Neural cell (in vitro differentiated cells): ENCODE results near the gene BRI3. TPM values are rescaled to one million over a fixed set of nuclear protein-coding genes. Genes with fewer than 3 reads are reported as not detected.

ENCODE experiments used
- H2AFZ ChIP-seq: fragments of 200-600, 300-800 bp; sonication (generic), shearing (Covaris generic); 2 replicates; pipeline ENCODE4 v1.6.0; 2014; ENCODE audit warnings: low read depth, mild to moderate bottlenecking, antibody characterized with exemption, low read length, moderate library complexity
- H3F3A ChIP-seq: fragments of 200-600 bp; shearing (Covaris generic); 2 replicates; pipeline ENCODE4 v1.6.1; 2016; ENCODE audit warnings: mild to moderate bottlenecking, moderate library complexity, mixed read lengths, antibody characterized with exemption, low read length; ENCODE audit not compliant: insufficient read depth, poor library complexity, severe bottlenecking
- H3K27ac ChIP-seq: fragments of 200-600, 300-800 bp; sonication (generic), shearing (Covaris generic); 2 replicates; pipeline ENCODE4 v1.5.1; 2014; ENCODE audit warnings: mild to moderate bottlenecking, low read length, moderate library complexity
- H3K27me3 ChIP-seq: fragments of 300-800, 200-600 bp; sonication (generic), shearing (Covaris generic); 2 replicates; pipeline ENCODE4 v1.6.0; 2014; ENCODE audit warnings: mild to moderate bottlenecking, low read depth, low read length, moderate library complexity; ENCODE audit not compliant: insufficient read depth
- H3K36me3 ChIP-seq: fragments of 300-800, 200-600 bp; sonication (generic), shearing (Covaris generic); 2 replicates; pipeline ENCODE4 v1.5.1; 2014; ENCODE audit warnings: mild to moderate bottlenecking, antibody characterized with exemption, low read length, moderate library complexity; ENCODE audit not compliant: insufficient read depth
- H3K4me2 ChIP-seq: fragments of 300-800, 200-600 bp; sonication (generic), shearing (Covaris generic); 2 replicates; pipeline ENCODE4 v1.6.0; 2014; ENCODE audit warnings: mild to moderate bottlenecking, low read length
- H3K4me3 ChIP-seq: fragments of 300-800, 200-600 bp; sonication (generic), shearing (Covaris generic); 2 replicates; pipeline ENCODE4 v1.5.1; 2014; ENCODE audit warnings: mild to moderate bottlenecking, low read length, moderate library complexity
- H3K79me2 ChIP-seq: fragments of 200-600 bp; shearing (Covaris generic); replicated peaks from 2 replicates; pipeline ENCODE4 v1.6.0; 2014; ENCODE audit warnings: mild to moderate bottlenecking, low read length, moderate library complexity; ENCODE audit not compliant: insufficient read depth
- H3K9ac ChIP-seq: fragments of 300-800, 200-600 bp; sonication (generic), shearing (Covaris generic); 2 replicates; pipeline ENCODE4 v1.6.1; 2016; ENCODE audit warnings: mild to moderate bottlenecking, low read length, mixed read lengths
- H3K9me2 ChIP-seq: fragments of 200-600 bp; shearing (Covaris generic); 2 replicates; pipeline ENCODE4 v1.6.1; 2016; ENCODE audit warnings: mild to moderate bottlenecking, low read length, mixed read lengths; ENCODE audit not compliant: insufficient read depth
- H3K9me3 ChIP-seq: fragments of 200-600, 300-800 bp; sonication (generic), shearing (Covaris generic); 2 replicates; pipeline ENCODE4 v1.6.1; 2016; ENCODE audit warnings: mild to moderate bottlenecking, mixed run types, low read length, moderate library complexity, mixed read lengths
- H4K20me1 ChIP-seq: fragments of 200-600 bp; shearing (Covaris generic); 2 replicates; pipeline ENCODE4 v1.6.1; 2016; ENCODE audit warnings: mild to moderate bottlenecking, mixed run types; ENCODE audit not compliant: insufficient read depth
- CTCF ChIP-seq: fragments of 450-650 bp; IDR thresholded peaks from 2 replicates; pipeline ENCODE4 v1.5.1; 2014; ENCODE audit warnings: antibody characterized with exemption, mild to moderate bottlenecking, moderate library complexity; ENCODE audit not compliant: poor library complexity, severe bottlenecking
- EP300 ChIP-seq: fragments of 450-650 bp; conservative IDR thresholded peaks from 2 replicates; pipeline ENCODE4 v1.6.1; 2014; ENCODE audit warnings: antibody characterized with exemption, mild to moderate bottlenecking, moderate library complexity; ENCODE audit not compliant: poor library complexity, severe bottlenecking
- EZH2 ChIP-seq: fragments of 200-600, 300-800 bp; shearing (Covaris generic), sonication (generic); IDR thresholded peaks from 2 replicates; pipeline ENCODE4 v1.6.1; 2014; ENCODE audit warnings: antibody characterized with exemption, low read length, borderline replicate concordance, mild to moderate bottlenecking; ENCODE audit not compliant: insufficient read depth, poor library complexity, severe bottlenecking
- MXI1 ChIP-seq: fragments of 450-650 bp; conservative IDR thresholded peaks from 2 replicates; pipeline ENCODE4 v1.6.1; 2014; ENCODE audit warnings: antibody characterized with exemption, mild to moderate bottlenecking; ENCODE audit not compliant: poor library complexity, severe bottlenecking
- POLR2AphosphoS5 ChIP-seq: IDR thresholded peaks from 2 replicates; pipeline ENCODE4 v1.6.1; 2012
- RAD21 ChIP-seq: fragments of 450-650 bp; conservative IDR thresholded peaks from 2 replicates; pipeline ENCODE4 v1.6.1; 2014; ENCODE audit warnings: antibody characterized with exemption, mild to moderate bottlenecking, moderate library complexity
- REST ChIP-seq: IDR thresholded peaks from 2 replicates; pipeline ENCODE4 v1.6.1; 2012; ENCODE audit warnings: borderline replicate concordance
- SMC3 ChIP-seq: fragments of 450-650 bp; conservative IDR thresholded peaks from 2 replicates; pipeline ENCODE4 v1.6.1; 2014; ENCODE audit warnings: antibody characterized with exemption, mild to moderate bottlenecking, moderate library complexity; ENCODE audit not compliant: poor library complexity
- TAF1 ChIP-seq: IDR thresholded peaks from 2 replicates; pipeline ENCODE4 v1.6.1; 2012; ENCODE audit warnings: low read depth
- polyA plus RNA-seq: library from polyadenylated mRNA; depleted of rRNA; stranded (reverse); fragments of >200 nt; gene quantifications from 2 replicates; pipeline ENCODE4 v1.2.3, GENCODE V29; 2014

The BRI3 gene
- polyA plus RNA-seq, 1 donor from 2014 or later = 55.6 TPM

- no peak overlapping the region for H3K4me2 ChIP-seq
- H3K79me2 ChIP-seq = no peaks in the 10 kb centered on the region
- TF ChIP-seq POLR2AphosphoS5 (no peak), RAD21 (no peak), CTCF (no peak), MXI1 (no peak), EZH2 (no peak), REST (no peak), TAF1 (no peak), SMC3 (no peak), EP300 (no peak)
- H3K9me2 ChIP-seq = no peaks in the 10 kb centered on the region
- no peak overlapping the region for H3K9ac ChIP-seq
- H2AFZ ChIP-seq = no peak overlapping the region
- no peaks in the 10 kb centered on the region for H4K20me1 ChIP-seq
- H3K4me3 ChIP-seq = no peak overlapping the region
- H3K27ac ChIP-seq = no peak overlapping the region
- H3K27me3 ChIP-seq = no peaks in the 10 kb centered on the region
- no peaks in the 10 kb centered on the region for H3F3A ChIP-seq
- H3K9me3 ChIP-seq = no peaks in the 10 kb centered on the region
- no peaks in the 10 kb centered on the region for H3K36me3 ChIP-seq
Measured at GRCh38 chr7:98303906-98304305, 22.4 kb downstream of the BRI3 start.

- Histone ChIP-seq H3K79me2 (no peaks in the 10 kb centered on the region), H3K4me2 (no peak overlapping the region), H4K20me1 (no peaks in the 10 kb centered on the region), H3K9me3 (no peaks in the 10 kb centered on the region), H3F3A (no peaks in the 10 kb centered on the region), H3K27me3 (no peaks in the 10 kb centered on the region), H3K27ac (no peak overlapping the region), H3K9ac (no peak overlapping the region), H3K9me2 (no peaks in the 10 kb centered on the region), H3K4me3 (no peak overlapping the region), H3K36me3 (no peaks in the 10 kb centered on the region), H2AFZ (no peak overlapping the region)
- TF ChIP-seq RAD21 (no peak), TAF1 (no peak), CTCF (no peak)
Measured at GRCh38 chr7:98305951-98306535, 24.6 kb downstream of the BRI3 start.
